Mesenteric fat pad (tissue), 1 donor: Measurements from ENCODE around the gene NAA25. TPM values are rescaled to one million over a fixed set of nuclear protein-coding genes. Genes with fewer than 3 reads are reported as not detected.

ENCODE experiments used
- DNase-seq: peaks from one replicate; pipeline ENCODE4 v3.0.0-alpha.2; 2020; ENCODE audit warnings: low spot score
- microRNA-seq: library from miRNA; unstranded; fragments of <30 nt; microRNA quantifications from one replicate; pipeline ENCODE4 v1.2.0, GENCODE V29; 2020; ENCODE audit warnings: borderline number of aligned reads
- total RNA-seq: library from RNA; stranded (reverse); fragmentation: NEBNext Ultra II Directional; extraction: Animal tissue kit (Norgen Biotek cat#: 25700); gene quantifications from one replicate; pipeline ENCODE4 v1.2.1, GENCODE V29; 2021
- donor health status: DM: yes; HTN: yes; CAD: no.

The NAA25 gene
- total RNA-seq, 1 donor from 2014 or later: 31.6 TPM

- DNase-seq: no peak
These were observed 128.0 kb downstream of the NAA25 start for GRCh38 chr12:111980598-111980997.

DNA sequence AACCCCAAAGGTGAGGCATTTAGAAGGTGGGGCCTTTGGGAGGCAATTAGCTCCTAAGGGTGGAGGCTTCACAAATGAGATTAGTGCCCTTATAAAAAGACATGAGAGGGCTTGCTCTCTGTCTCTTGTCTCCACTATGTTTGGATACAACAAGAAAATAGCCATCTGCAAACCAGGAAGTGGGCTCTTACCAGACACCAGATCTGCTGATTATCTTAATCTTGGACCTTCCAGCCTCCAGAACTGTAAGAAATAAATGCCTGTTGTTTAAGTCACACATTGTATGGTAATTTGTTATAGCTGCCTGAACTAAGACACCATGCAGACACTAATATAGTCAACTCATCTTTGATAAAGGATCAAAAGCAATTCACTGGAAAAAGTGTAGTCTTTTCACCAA is 130.0 kb downstream of the NAA25 start:
- no peak for DNase-seq

- DNase-seq: no peak
These were observed 131.7 kb downstream of the NAA25 start for GRCh38 chr12:111976860-111977259.

Small RNA genes lying within 50 kb of the gene (microRNA-seq; reads per million reads assigned to microRNA genes)
- gene MIR3657: not detected

Other genes starting within 250 kb of the NAA25 start
- 6.0 TPM for gene TMEM116, start 95.6 kb downstream of the NAA25 start, total RNA-seq
- 41.8 TPM for gene ERP29, start 95.4 kb downstream of the NAA25 start, total RNA-seq
- gene TRAFD1, start 16.8 kb upstream of the NAA25 start, total RNA-seq: 17.4 TPM